Lung (tissue), 12 donors: Measurements from ENCODE around the gene POC5. TPM values are rescaled to one million over a fixed set of nuclear protein-coding genes. Genes with fewer than 3 reads are reported as not detected.

Experiments used
- ATAC-seq: fragments of 200-7000 bp; cut with Tn5 transposase; one replicate; pipeline ENCODE4 v1.9.1; 2020; ENCODE audit warnings: moderate number of reproducible peaks; ENCODE audit not compliant: insufficient read depth, low FRiP score
- DNase-seq, 3 donors: peaks; one replicate each; pipeline ENCODE4 v3.0.0-alpha.2; 2013 to 2017
- H3K27ac ChIP-seq, 2 donors: one replicate each; pipeline ENCODE4 v1.5.1; 2013; ENCODE audit warnings: mild to moderate bottlenecking in 2 of 2, moderate library complexity in 2 of 2, control low read depth in 1 of 2, inconsistent platforms in 1 of 2, low read depth in 1 of 2, low read length in 1 of 2
- H3K27me3 ChIP-seq, 3 donors: one replicate each; pipeline ENCODE4 v1.5.1; 2013; ENCODE audit warnings: low read length in 2 of 3; ENCODE audit not compliant: control insufficient read depth in 3 of 3, insufficient read depth in 3 of 3
- H3K36me3 ChIP-seq, 4 donors: one replicate each; pipeline ENCODE4 v1.5.1; 2013; ENCODE audit warnings: low read length in 4 of 4, mild to moderate bottlenecking in 1 of 4, moderate library complexity in 1 of 4; ENCODE audit not compliant: control insufficient read depth in 4 of 4, insufficient read depth in 4 of 4
- H3K4me1 ChIP-seq, 5 donors: one replicate each; pipeline ENCODE4 v1.5.1; 2013; ENCODE audit warnings: low read length in 5 of 5, mild to moderate bottlenecking in 2 of 5, moderate library complexity in 1 of 5; ENCODE audit not compliant: control insufficient read depth in 5 of 5, insufficient read depth in 5 of 5
- H3K4me3 ChIP-seq: one replicate; pipeline ENCODE4 v1.5.1; 2013; ENCODE audit warnings: mild to moderate bottlenecking, control low read depth, moderate library complexity
- H3K9ac ChIP-seq, 2 donors: one replicate each; pipeline ENCODE4 v1.5.1; 2013; ENCODE audit warnings: low read length in 2 of 2, control low read depth in 1 of 2; ENCODE audit not compliant: insufficient read depth in 1 of 2
- H3K9me3 ChIP-seq, 4 donors: one replicate each; pipeline ENCODE4 v1.5.1; 2013; ENCODE audit warnings: low read length in 3 of 4, mild to moderate bottlenecking in 1 of 4, moderate library complexity in 1 of 4; ENCODE audit not compliant: control insufficient read depth in 4 of 4, insufficient read depth in 3 of 4
- WGBS, 2 donors: extraction: QIAGEN DNeasy Blood & Tissue Kit; methylation state at CpG; one replicate each; pipeline ENCODE4 v1.1.7; 2013; 5-methylcytosine and 5-hydroxymethylcytosine counted together
- polyA plus RNA-seq, 2 donors: library from polyadenylated mRNA; stranded (reverse); fragments of 200-250 nt; gene quantifications; one replicate each; pipeline ENCODE4 v1.2.1, GENCODE V29; 2013
- total RNA-seq, 2 donors: library from RNA; depleted of rRNA in 1 of 2; stranded (reverse); fragments of >200 nt in 1 of 2; gene quantifications; one replicate each; pipeline ENCODE4 v1.2.1, GENCODE V29; 2014 to 2021
- TF ChIP-seq, protein P1 (sequence below): IDR thresholded peaks from 2 replicates; pipeline ENCODE4 v1.5.1; 2012; ENCODE audit warnings: mild to moderate bottlenecking; ENCODE audit errors: control extremely low read depth, extremely low read depth
- donor health status: control.
- donor health status: control.
- donor health status: Bipolar disorder and iron deficiency.
- donor health status: healthy.
- donor health status: DM: yes; HTN: yes; CAD: no.

The POC5 gene
- total and polyA plus RNA-seq, 4 donors, result 7.7 to 18.0 (median 11.0) TPM

DNA sequence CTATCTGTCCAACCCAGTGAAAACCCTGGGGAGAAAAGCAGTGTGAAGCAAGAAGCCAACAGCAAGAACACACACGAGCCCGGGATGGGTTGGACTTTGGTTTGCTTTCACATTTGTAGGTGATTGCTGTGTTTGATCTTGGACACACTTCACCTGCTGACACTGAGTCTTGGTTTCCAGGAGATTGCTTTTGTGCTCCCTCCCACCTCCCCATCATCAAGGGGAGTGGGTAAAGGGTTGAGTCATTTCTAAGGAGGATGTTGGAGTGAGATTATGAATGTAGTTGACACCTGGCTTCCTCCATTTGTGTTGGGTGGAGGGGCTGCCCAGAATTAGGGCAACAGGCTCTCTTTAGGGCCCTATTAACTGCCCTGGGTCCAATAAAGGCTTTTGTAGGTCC lies 68.5 kb downstream of the POC5 start:
- Histone ChIP-seq H3K9ac (no peak overlapping the region), H3K27me3 (no peaks in the 10 kb centered on the region), H3K27ac (no peak overlapping the region), H3K36me3 (no peaks in the 10 kb centered on the region), H3K9me3 (no peaks in the 10 kb centered on the region), H3K4me3 (no peak overlapping the region), H3K4me1 (peaks cover 0 to 3% (median 0%) of the 10 kb centered on the region in 5 donors)
- TF ChIP-seq, protein P1, sequence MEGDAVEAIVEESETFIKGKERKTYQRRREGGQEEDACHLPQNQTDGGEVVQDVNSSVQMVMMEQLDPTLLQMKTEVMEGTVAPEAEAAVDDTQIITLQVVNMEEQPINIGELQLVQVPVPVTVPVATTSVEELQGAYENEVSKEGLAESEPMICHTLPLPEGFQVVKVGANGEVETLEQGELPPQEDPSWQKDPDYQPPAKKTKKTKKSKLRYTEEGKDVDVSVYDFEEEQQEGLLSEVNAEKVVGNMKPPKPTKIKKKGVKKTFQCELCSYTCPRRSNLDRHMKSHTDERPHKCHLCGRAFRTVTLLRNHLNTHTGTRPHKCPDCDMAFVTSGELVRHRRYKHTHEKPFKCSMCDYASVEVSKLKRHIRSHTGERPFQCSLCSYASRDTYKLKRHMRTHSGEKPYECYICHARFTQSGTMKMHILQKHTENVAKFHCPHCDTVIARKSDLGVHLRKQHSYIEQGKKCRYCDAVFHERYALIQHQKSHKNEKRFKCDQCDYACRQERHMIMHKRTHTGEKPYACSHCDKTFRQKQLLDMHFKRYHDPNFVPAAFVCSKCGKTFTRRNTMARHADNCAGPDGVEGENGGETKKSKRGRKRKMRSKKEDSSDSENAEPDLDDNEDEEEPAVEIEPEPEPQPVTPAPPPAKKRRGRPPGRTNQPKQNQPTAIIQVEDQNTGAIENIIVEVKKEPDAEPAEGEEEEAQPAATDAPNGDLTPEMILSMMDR, result no peak
- DNase-seq, result no peak
- WGBS, 2 donors, result 74 to 89% methylated on average over 2 of the region's 2 CpGs
- no peak for ATAC-seq

DNA sequence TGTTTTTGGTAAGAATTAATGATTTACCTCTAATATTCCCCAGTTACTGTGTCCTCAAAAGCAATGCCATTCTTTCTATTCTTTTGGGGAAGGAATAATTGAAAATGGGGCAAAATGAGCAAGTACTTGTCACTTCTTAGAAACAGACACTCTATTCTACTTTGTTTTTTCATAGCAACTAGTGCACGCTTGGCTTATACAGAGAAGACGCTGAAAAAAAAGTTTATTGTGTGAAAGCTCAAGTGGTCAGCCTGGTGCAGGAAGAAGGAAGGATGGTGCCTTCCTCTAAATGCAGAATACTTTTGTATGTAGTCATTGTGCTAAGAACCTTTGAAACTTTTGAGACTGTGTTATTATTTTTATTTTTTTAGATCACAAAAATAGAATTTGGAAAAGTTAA lies 76.4 kb downstream of the POC5 start:
- peaks cover 0 to 3% (median 0%) of the 10 kb centered on the region in 4 donors for H3K9me3 ChIP-seq
- WGBS, 2 donors, result 72 to 83% methylated on average over 2 of the region's 2 CpGs
- H3K9ac ChIP-seq, result no peak overlapping the region
- H3K4me3 ChIP-seq, result no peak overlapping the region
- no peak for ATAC-seq
- no peaks in the 10 kb centered on the region for H3K36me3 ChIP-seq
- H3K27ac ChIP-seq, result no peak overlapping the region
- no peaks in the 10 kb centered on the region for H3K4me1 ChIP-seq
- no peaks in the 10 kb centered on the region for H3K27me3 ChIP-seq
- DNase-seq, result no peak
- TF ChIP-seq, protein P1, result no peak

DNA sequence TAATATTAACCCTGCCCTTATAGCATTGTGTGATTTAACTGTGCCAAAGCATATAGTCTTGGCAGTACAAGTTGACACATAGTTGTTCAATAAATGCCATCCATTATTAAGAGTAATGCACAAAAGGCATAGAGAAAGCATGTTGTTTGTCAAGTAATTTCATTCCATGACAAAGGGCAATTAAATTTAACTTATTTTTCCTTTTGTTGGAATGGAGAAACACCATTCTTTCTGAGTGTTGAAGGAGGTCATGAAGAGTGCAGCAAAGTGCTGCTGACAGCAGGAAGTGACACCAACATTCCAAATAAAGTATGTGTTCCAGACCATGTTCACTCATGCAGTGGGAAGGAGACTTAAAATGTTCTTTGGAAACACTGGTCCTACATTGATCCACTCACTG lies 76.8 kb downstream of the POC5 start:
- Histone ChIP-seq H3K9me3 (peaks cover 0 to 3% (median 0%) of the 10 kb centered on the region in 4 donors), H3K27ac (no peak overlapping the region), H3K4me3 (no peak overlapping the region), H3K36me3 (no peaks in the 10 kb centered on the region), H3K27me3 (no peaks in the 10 kb centered on the region), H3K4me1 (no peaks in the 10 kb centered on the region), H3K9ac (no peak overlapping the region)
- ATAC-seq (no peak), DNase-seq (peak; percentile 37 to 79 (median 79))
- TF ChIP-seq, protein P1, result no peak

DNA sequence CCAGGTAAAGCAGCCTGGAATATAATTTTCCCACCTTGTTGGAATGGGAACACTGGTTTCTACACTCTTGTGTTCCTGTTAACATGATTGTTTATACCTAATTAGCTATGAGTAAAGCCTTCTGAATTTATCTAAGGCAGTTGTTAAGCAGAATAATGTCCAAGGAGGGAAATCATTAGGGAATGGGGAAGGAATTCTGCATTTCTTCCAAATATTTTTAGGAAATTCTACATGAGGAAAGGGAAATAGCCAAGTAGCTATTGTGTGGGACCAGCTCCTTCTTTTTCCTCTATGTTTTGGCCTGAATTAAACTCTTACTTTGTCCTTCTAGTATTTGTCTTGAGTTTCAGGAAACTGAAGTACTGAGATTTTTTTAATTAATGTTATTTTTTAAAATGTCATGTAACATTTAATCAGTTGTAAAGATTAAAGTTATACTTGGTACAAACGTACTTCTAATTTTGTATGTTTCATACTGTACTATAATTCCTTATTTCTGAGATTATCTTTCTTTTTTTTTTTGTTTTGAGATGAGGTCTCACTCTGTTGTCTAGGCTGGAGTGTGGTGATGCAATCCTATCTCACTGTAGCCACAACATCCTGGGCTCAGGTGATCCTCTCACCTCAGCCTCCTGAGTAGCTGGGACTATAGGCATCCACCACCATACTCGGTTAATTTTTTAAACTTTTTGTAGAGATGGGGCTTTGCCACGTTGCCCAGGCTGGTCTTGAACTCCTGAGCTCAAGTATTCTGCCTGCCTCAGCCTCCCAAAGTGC lies 77.5 kb downstream of the POC5 start:
- Histone ChIP-seq H3K9me3 (peaks cover 0 to 3% (median 0%) of the 10 kb centered on the region in 4 donors), H3K27me3 (no peaks in the 10 kb centered on the region), H3K36me3 (no peaks in the 10 kb centered on the region), H3K27ac (no peak overlapping the region), H3K4me1 (no peaks in the 10 kb centered on the region), H3K9ac (no peak overlapping the region), H3K4me3 (no peak overlapping the region)
- WGBS, 2 donors, result 80 to 90% methylated on average over 3 of the region's 3 CpGs
- TF ChIP-seq, protein P1, result no peak
- DNase-seq, result no peak
- no peak for ATAC-seq
